Progenitor cell of endocrine pancreas (in vitro differentiated cells): ENCODE results near the gene ARHGEF28. TPM values are rescaled to one million over a fixed set of nuclear protein-coding genes. Genes with fewer than 3 reads are reported as not detected.

Experiments used
- DNase-seq: peaks from one replicate; pipeline ENCODE4 v3.0.0; 2021; ENCODE audit warnings: low spot score; ENCODE audit not compliant: unreplicated experiment
- H3K27ac Mint-ChIP-seq: 2 replicates; pipeline ENCODE4 v1.8.0; 2021; ENCODE audit warnings: mild to moderate bottlenecking, moderate library complexity, mixed read lengths
- H3K27me3 Mint-ChIP-seq: 2 replicates; pipeline ENCODE4 v1.8.0; 2021; ENCODE audit warnings: mixed read lengths
- H3K36me3 Mint-ChIP-seq: 2 replicates; pipeline ENCODE4 v1.8.0; 2022; ENCODE audit warnings: mixed read lengths; ENCODE audit not compliant: insufficient read depth
- H3K4me1 Mint-ChIP-seq: 2 replicates; pipeline ENCODE4 v1.8.0; 2021; ENCODE audit warnings: low read depth, mixed read lengths
- H3K4me3 Mint-ChIP-seq: 2 replicates; pipeline ENCODE4 v1.8.0; 2021; ENCODE audit warnings: low read depth, mild to moderate bottlenecking, moderate library complexity, mixed read lengths
- H3K9me3 Mint-ChIP-seq: 2 replicates; pipeline ENCODE4 v1.8.0; 2021; ENCODE audit warnings: low read depth, mixed read lengths
- CTCF ChIP-seq: fragments of 200-600 bp; sonication (generic); IDR thresholded peaks from one replicate; pipeline ENCODE4 v1.5.0; 2021; ENCODE audit warnings: antibody characterized with exemption, mild to moderate bottlenecking; ENCODE audit not compliant: unreplicated experiment
- total RNA-seq: library from RNA; stranded (reverse); gene quantifications from 2 replicates; pipeline ENCODE4 v1.2.1, GENCODE V29; 2021

Gene ARHGEF28
- total RNA-seq, 1 donor from 2014 or later, result 15.0 TPM

- no peak overlapping the region for H3K27ac Mint-ChIP-seq
- no peaks in the 10 kb centered on the region for H3K36me3 Mint-ChIP-seq
- peaks cover 13% of the 10 kb centered on the region for H3K9me3 Mint-ChIP-seq
- no peak overlapping the region for H3K4me3 Mint-ChIP-seq
- DNase-seq, result no peak
- no peaks in the 10 kb centered on the region for H3K4me1 Mint-ChIP-seq
- peaks cover 3% of the 10 kb centered on the region for H3K27me3 Mint-ChIP-seq
- no peak for TF ChIP-seq CTCF
Observed at GRCh38 chr5:73706963-73707362, 81.0 kb downstream of the ARHGEF28 start.

DNA sequence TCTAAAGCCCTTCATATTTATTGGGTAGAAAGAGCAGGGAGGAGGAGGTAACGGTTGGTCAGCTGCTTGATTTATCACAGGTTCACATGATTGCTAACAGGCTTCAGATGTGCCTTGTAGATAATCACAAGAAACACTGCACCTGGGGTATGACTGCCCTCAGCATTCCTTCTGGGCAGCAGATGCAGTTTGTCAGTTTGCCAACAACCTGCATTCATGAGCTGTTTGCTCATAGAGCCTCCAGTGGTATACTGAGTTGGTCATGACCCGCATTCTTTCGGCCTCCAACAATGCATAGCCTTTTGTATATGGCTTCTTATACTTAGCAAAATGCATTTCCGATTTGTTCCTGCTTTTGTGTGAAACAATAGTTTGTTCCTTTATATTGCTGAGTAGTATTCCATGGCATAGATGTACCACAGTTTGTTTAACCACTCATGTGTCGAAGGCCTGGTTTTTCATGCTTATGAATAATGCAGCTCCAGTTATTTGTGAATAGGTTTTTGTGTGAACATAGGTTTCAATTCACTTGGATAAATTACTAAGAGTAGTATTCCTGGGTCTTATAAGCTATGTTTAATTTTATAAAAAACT is 83.6 kb downstream of the ARHGEF28 start:
- Mint-ChIP-seq H3K4me3 (no peak overlapping the region), H3K27me3 (peaks cover 3% of the 10 kb centered on the region), H3K9me3 (peaks cover 13% of the 10 kb centered on the region), H3K27ac (no peak overlapping the region), H3K4me1 (no peaks in the 10 kb centered on the region), H3K36me3 (no peaks in the 10 kb centered on the region)
- DNase-seq, result no peak
- no peak for TF ChIP-seq CTCF

DNA sequence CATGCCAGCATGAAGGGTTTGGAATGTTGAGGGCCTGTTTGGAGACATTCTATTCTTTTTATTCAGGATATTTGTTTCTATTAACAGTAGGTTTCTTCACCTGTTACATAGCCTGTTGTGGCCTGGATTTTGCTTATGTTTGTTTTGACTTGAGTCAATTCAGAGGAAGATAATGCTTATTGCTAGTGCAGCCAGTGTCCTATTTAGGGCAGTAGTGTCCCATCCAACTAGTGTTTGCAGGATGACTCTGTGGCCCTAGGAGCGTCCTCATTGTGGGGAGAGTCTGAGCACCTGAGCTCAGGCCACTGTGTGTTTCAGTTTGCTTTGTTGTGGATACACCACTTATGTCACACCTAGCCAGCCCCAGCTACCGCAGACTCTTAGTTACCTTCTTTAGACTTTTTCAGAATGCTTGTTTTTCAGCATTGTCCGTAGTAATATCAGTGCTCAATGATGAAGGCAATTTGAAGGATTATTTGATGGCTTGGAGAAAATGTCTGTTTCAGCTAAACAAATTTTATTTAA is 90.3 kb downstream of the ARHGEF28 start:
- no peak overlapping the region for H3K27ac Mint-ChIP-seq
- H3K27me3 Mint-ChIP-seq, result peaks cover 5% of the 10 kb centered on the region
- H3K4me3 Mint-ChIP-seq, result no peak overlapping the region
- no peak for DNase-seq
- H3K36me3 Mint-ChIP-seq, result no peaks in the 10 kb centered on the region
- no peaks in the 10 kb centered on the region for H3K9me3 Mint-ChIP-seq
- H3K4me1 Mint-ChIP-seq, result no peaks in the 10 kb centered on the region
- no peak for TF ChIP-seq CTCF

- DNase-seq, result no peak
- no peaks in the 10 kb centered on the region for H3K36me3 Mint-ChIP-seq
- H3K4me1 Mint-ChIP-seq, result no peaks in the 10 kb centered on the region
- H3K4me3 Mint-ChIP-seq, result no peak overlapping the region
- H3K9me3 Mint-ChIP-seq, result no peaks in the 10 kb centered on the region
- peaks cover 5% of the 10 kb centered on the region for H3K27me3 Mint-ChIP-seq
- TF ChIP-seq CTCF, result no peak
- no peak overlapping the region for H3K27ac Mint-ChIP-seq
Observed at GRCh38 chr5:73718762-73719161, 92.8 kb downstream of the ARHGEF28 start.

- Mint-ChIP-seq H3K36me3 (no peaks in the 10 kb centered on the region), H3K4me3 (no peak overlapping the region), H3K9me3 (no peaks in the 10 kb centered on the region), H3K27me3 (peaks cover 5% of the 10 kb centered on the region), H3K27ac (no peak overlapping the region), H3K4me1 (no peaks in the 10 kb centered on the region)
- no peak for TF ChIP-seq CTCF
- DNase-seq, result no peak
Observed at GRCh38 chr5:73719632-73720031, 93.6 kb downstream of the ARHGEF28 start.
